ENCODE measurements around the gene BACH2.

GRCh38 chr6:90026216-90026615, 270.4 kb downstream of the BACH2 start:
- no peak for TF ChIP-seq ZFX (CRISPR knock-in tag; IDR thresholded peaks at IDR 0.05)
- no peak for TF ChIP-seq NR1H2 (CRISPR knock-in tag; IDR thresholded peaks at IDR 0.05)
- TF ChIP-seq TARDBP (IDR thresholded peaks at IDR 0.05) = no peak
- no peak for TF ChIP-seq FOXM1 (IDR thresholded peaks at IDR 0.05; ENCODE audit: low read depth)
- no peak for TF ChIP-seq FOXM1 (CRISPR knock-in tag; IDR thresholded peaks at IDR 0.05; ENCODE audit: low read depth)
- no peak for TF ChIP-seq ZNF696 (CRISPR knock-in tag; conservative IDR thresholded peaks at IDR 0.05)

Measured in K562 (cell line).